Muscle of back (tissue), 11 donors: ENCODE results near the gene MXD1. TPM values are rescaled to one million over a fixed set of nuclear protein-coding genes. Genes with fewer than 3 reads are reported as not detected.
A peak's percentile ranks its signal among the peaks of the same experiment; 100 is the strongest.

Experiments
- DNase-seq, 3 donors: peaks; one replicate each; pipeline versions ENCODE4 v3.0.0 to v3.0.0-alpha.2; 2013
- polyA plus RNA-seq, 10 donors: library from polyadenylated mRNA; unstranded; fragments of 120-200 nt; gene quantifications; one replicate each; pipeline ENCODE4 v1.2.1, GENCODE V29; 2013; ENCODE audit not compliant: insufficient read length in 10 of 10

The MXD1 gene
- polyA plus RNA-seq, 10 donors = 4.0 to 9.8 (median 6.2) TPM

- DNase-seq = no peak
Measured at GRCh38 chr2:69932596-69932922, 17.6 kb downstream of the MXD1 start.

DNA sequence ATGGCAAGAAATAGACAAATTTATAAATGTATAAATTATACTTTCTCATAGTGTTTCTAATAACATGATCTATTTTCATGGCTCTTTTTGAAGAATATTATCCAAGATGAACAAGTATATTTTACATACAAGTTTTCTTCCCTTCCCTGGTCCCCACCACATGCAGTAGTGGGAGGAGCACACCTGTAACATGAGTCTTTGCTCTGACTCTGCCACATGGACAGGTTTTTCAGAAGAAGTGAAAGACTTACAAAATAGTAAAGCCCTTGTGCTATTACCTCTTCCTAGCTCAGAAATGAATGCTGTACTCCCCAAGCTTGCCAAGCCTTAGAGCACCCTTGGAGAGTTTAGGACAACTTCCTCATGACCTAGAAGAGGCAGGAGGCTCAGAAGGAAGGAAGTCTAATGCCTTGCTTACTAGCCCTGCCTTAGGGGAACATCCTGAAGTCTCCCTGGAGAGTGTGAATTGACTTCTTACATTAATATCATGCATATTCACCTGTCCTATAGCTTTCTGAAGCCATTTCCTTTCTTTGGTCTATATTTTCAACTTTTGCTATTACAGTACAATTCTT lies 18.4 kb downstream of the MXD1 start:
- no peak for DNase-seq

DNA sequence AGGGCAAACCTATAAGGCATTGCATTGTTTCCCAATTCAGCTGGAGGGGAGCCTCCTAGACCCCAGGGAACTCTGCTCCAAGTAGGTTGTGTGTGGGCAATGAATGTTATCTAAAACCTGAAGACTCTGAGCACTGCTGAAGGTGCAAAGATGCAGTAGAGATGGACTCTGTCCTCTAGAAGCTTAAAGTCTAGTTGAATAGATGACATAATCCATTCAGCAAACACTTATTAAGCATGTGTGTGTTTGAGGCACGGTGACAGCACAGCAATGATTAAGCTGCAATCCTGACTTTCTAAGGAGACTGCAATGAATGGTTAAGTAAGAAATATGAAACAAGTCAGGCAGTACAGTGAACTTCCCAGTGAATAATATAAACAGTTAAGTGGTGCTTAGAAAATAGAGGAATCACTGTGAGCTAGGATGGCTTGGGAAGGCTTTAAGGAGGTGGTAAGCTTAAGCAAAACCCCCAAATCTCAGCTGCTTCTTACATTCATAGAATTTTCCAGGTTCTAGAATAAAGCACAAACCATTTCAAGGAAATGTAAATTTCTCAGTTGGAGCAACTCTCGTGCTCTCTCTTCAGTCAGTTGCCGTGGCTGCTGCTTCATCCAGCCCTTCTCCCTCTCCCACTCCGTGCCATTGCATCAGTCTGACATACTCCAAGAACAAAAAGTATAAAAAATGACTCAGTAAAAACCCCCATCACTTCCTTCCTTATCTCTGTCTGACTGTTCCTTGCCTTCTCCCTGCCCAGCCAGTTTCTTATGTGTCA lies 19.1 kb downstream of the MXD1 start:
- peak in 1 of 3 donors; percentile 69 for DNase-seq

DNA sequence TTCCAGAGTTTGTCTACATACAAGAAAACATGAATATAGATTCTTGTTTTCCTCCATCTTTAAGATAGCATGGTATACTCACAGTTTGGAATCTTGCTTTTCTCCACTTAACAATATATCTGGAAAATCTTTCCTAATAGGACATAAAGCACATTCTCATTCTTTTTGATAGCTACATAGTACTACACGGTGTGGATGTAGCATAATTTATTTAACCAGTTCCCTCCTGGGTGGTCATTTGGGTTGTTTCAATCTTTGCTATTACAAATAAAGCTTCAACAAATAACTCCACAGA lies 19.7 kb downstream of the MXD1 start:
- DNase-seq = no peak

DNA sequence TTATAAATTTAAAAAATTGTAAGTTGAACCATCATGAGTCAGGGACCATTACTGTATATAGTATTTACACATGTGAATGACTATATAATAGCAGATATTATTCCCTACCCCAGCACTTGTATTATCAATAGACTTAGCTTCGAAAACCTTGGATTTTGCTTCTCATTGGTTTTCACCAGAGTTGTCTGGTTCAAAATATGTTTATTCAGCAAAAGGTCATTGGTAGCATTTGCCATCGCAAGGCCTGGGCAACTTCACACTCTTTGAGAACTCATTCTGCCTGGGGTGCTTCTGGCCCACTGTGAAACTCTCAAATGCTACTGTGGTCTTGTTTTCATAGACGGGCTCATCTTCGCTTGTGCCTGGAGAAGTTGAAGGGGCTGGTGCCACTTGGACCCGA lies 20.1 kb downstream of the MXD1 start:
- DNase-seq = no peak

DNA sequence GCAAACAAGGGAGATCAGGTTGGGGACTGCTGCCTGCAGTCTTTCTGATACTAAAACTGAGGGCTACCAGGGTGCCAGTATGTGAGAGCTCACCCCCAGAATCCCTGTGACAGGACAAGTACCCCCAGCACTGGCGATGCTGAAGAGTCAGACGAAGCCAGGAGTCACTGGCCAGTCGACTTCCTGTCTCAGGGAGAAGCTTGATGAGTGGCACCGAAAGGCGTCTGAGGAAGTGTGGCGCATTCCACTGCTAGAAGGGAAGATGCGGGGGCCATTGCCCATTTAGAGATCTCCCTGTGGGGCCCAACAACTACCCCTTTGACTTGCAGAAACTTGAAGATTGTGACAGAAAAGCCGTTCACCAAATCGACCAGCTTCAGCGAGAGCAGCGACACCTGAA lies 22.0 kb downstream of the MXD1 start:
- no peak for DNase-seq

GRCh38 chr2:69937968-69938367 lies 23.1 kb downstream of the MXD1 start:
- no peak for DNase-seq

- DNase-seq = no peak
Measured at GRCh38 chr2:69939722-69940121, 24.8 kb downstream of the MXD1 start.

DNA sequence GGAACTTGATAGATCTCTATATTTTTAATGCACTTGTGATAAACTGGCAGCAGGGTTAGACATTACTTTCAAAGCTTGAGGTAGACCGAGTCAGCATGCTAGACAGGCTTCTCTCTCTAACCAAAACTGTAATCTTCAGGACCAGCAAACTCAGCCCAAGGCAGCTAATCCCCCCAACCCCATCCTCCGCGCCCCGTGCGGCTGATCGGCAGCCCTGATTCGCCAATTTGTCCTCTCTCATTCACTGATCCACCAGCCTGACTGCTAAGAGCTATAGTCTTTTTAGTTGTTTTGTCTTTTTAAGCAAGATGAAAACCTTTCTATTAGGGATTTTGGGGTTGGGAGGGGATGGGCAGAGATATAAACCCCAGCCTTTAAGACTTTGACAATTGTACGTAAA lies 25.8 kb downstream of the MXD1 start:
- no peak for DNase-seq

DNA sequence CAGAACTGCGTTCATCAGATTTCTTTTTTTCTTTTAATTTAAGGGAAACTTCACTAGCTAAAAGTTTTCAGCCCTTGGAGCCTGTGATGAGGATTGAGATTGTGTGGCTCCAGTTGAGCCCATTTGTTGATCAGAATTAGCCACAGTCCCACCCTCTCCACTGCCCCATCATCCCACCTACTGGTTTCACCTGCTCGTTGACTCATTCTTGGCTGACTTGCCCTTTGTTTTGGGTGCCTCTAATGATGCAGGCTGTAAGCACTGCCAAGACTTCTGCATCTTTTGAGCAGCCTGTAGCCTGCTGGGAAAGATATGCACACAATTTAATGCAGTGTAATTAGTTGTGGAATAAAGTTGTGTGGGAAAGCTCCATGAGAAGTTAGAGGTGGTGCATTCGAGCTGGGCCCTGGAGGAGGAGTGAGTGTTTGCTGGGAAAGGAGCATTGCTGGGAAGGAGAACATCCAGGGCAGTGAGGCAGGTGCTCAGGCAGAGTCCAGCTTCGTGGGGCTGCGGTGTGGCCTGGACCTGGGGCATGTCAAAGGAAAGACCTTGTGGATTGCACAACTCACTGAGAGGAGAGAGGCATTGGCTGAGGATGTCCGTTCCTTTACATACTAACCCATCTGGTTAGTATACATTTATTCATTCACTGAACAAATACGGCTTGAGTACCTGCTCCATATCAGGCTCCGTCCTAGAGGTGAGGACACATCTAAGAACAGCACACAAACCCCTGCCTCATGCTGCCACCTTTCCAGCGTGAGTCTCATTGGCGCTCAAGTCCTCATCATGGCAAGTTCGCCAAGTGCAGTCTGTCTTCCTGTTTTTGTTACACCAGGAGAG lies 28.3 kb downstream of the MXD1 start:
- DNase-seq = no peak

DNA sequence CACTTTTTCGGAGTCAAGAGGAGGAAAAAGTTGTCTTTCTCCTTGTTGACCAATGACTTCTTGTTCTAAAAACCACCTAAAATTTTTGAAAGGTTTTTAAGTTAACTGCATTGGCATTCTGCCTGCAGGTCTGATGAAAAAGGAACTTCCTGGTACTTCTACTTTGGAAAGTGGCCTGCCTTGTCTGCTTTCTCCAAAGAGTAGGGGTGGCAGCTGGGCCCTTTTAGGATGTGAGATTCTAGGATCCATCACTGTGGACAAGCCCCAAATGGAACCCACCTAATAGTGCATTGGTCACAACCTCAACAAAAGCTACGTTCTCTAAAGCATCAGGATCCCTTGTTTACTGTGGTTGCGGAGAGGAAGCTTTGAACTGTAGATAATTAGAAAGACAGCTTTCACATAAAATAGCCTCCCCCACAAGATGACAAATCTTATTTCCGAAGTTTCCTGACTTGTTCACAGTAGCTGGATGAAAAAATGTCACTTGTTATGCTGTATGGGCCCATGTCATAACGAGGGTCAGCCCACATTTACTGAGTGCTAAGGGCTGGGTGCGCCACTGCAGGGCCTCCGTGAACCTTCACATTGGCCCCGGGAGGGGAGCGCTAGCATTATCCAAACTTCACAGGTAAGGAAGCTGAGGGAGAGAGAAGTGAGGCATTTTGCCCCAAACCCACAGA lies 29.1 kb downstream of the MXD1 start:
- DNase-seq = no peak

GRCh38 chr2:69944756-69945155 lies 29.8 kb downstream of the MXD1 start:
- DNase-seq = no peak

- DNase-seq = no peak
Measured at GRCh38 chr2:69945441-69945840, 30.5 kb downstream of the MXD1 start.

GRCh38 chr2:69945941-69946340 lies 31.0 kb downstream of the MXD1 start:
- DNase-seq = no peak

GRCh38 chr2:69946351-69947324 lies 31.7 kb downstream of the MXD1 start:
- peak in 1 of 3 donors; percentile 20 for DNase-seq

GRCh38 chr2:69947325-69947931 lies 32.5 kb downstream of the MXD1 start:
- DNase-seq = no peak

DNA sequence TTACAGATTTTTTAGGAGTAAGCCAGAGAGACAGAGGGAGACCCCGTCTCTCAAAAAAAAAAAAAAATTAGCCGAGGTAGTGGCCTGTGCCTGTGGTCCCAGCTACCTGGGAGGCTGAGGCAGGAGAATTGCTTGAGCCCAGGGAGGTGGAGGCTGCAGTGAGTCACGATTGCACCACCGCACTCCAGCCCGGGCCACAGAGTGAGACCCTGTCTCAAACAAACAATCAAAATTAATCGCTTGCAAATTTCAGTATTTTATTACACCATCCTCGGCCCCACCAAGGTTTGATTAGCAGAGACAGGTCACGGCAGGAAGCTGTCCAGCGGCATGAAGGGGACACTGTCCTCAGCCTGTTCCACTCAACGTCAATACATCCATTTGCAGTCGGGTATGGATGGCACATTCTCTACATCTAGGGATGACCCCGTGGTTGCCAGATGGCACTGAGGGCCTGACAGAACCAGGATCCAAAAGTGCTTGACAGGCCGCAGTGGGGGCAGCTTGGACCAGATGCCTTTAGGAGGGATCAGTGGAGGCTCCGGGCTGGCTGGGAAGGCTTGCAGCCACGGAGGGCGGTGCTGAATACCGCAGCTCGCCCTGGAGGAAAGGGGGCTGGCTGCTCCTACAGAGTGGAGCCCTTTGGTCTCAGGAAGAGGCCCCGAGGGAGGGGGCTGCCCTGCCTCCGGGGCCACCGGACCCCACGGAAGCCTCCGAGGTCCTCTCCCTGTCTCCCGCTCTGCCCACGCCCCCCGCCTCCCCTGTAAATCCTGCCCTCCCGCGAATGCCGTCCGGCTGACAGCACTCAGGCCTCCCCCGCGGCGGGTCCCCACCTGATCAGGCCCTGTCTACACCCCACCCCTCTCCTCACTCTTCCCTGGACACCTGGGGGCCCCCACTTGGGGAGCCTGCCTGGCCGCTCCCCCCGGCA lies 33.4 kb downstream of the MXD1 start:
- no peak for DNase-seq

- no peak for DNase-seq
Measured at GRCh38 chr2:69948963-69949645, 34.2 kb downstream of the MXD1 start.

DNA sequence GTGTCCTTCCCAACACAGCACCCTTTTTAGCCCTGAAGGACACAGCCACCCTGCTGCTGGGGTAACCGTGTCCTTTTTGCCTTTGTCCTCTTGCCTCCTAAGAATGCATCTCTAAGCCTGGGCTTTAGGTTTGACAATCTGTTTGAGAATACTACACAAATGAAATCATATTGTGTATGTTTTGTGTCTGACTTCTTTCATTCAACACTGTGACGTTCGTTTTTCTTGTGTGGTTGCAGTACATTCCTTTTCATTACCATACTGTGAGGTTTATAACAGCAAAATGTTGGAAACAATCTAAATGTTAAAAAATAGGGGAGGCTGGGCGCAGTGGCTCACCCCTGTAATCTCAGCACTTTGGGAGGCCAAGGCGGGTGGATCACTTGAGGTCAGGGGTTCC lies 35.3 kb downstream of the MXD1 start:
- DNase-seq = no peak
